Neural crest cell (in vitro differentiated cells): ENCODE data around the gene SEC22B. TPM values are rescaled to one million over a fixed set of nuclear protein-coding genes. Genes with fewer than 3 reads are reported as not detected.
"Not testable (repeated sequence)": the region's sequence is repeated elsewhere in the genome, so short reads cannot be mapped to it uniquely, and the experiment has no call there.

Experiments
- DNase-seq: peaks from one replicate; pipeline ENCODE4 v3.0.0; 2021; ENCODE audit warnings: low read depth, mixed read lengths, low spot score
- H3K27ac Mint-ChIP-seq: one replicate; pipeline ENCODE4 v1.8.0; 2021; ENCODE audit warnings: mild to moderate bottlenecking, mixed read lengths; ENCODE audit not compliant: unreplicated experiment
- H3K27me3 Mint-ChIP-seq: 2 replicates; pipeline ENCODE4 v1.8.0; 2021; ENCODE audit warnings: low read depth, mild to moderate bottlenecking, mixed read lengths
- H3K36me3 Mint-ChIP-seq: 2 replicates; pipeline ENCODE4 v1.8.0; 2021; ENCODE audit warnings: low read depth, mild to moderate bottlenecking, mixed read lengths
- H3K4me1 Mint-ChIP-seq: 2 replicates; pipeline ENCODE4 v1.8.0; 2021; ENCODE audit warnings: mixed read lengths
- H3K4me3 Mint-ChIP-seq: one replicate; pipeline ENCODE4 v1.8.0; 2021; ENCODE audit warnings: mild to moderate bottlenecking, mixed read lengths
- H3K9me3 Mint-ChIP-seq: 2 replicates; pipeline ENCODE4 v1.8.0; 2021; ENCODE audit warnings: mixed read lengths
- total RNA-seq: library from RNA; stranded (reverse); gene quantifications from 2 replicates; pipeline ENCODE4 v1.2.1, GENCODE V29; 2021
- TF ChIP-seq, protein P1 (sequence below): fragments of 200-600 bp; sonication (generic); conservative IDR thresholded peaks from 2 replicates; pipeline ENCODE4 v1.5.0; 2021; ENCODE audit warnings: antibody characterized with exemption, mild to moderate bottlenecking

The SEC22B gene
- total RNA-seq, 1 donor from 2014 or later: 18.9 TPM

DNA sequence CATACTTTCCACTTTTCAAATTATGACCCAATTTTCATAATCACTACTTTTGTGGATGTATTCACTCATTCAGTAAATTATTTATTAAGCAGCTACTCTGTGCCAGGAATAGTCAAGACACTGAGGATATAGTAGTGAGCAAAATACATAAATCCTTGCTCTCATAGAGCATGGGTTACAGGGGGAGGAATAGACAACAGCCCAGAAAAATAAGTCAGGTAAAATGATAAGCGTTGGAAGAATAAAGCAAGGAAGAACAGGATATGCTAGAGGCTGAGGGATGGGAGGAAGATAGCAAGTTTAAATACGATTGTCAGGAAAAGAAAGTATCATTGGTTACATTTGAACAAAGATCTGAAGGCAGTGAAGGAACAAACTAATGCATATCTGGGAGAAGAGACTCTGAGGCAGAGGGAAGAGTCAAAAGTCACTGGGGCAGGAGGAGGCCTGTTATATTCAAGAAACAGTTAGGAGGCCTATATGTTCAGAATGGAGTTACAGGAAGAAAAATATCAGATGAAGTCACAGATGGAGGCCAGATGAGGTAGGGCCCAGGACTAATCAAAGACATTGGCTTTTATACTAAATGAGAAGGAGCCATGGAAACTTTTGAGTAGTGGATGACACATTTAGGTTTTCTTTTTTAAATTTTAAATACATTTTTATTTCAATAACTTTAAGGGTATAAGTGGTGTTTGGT lies 42.9 kb downstream of the SEC22B start:
- Mint-ChIP-seq H3K36me3 (no peaks in the 10 kb centered on the region), H3K9me3 (no peaks in the 10 kb centered on the region), H3K4me3 (no peak overlapping the region), H3K4me1 (no peaks in the 10 kb centered on the region), H3K27ac (no peak overlapping the region), H3K27me3 (peaks cover 3% of the 10 kb centered on the region)
- TF ChIP-seq, protein P1, sequence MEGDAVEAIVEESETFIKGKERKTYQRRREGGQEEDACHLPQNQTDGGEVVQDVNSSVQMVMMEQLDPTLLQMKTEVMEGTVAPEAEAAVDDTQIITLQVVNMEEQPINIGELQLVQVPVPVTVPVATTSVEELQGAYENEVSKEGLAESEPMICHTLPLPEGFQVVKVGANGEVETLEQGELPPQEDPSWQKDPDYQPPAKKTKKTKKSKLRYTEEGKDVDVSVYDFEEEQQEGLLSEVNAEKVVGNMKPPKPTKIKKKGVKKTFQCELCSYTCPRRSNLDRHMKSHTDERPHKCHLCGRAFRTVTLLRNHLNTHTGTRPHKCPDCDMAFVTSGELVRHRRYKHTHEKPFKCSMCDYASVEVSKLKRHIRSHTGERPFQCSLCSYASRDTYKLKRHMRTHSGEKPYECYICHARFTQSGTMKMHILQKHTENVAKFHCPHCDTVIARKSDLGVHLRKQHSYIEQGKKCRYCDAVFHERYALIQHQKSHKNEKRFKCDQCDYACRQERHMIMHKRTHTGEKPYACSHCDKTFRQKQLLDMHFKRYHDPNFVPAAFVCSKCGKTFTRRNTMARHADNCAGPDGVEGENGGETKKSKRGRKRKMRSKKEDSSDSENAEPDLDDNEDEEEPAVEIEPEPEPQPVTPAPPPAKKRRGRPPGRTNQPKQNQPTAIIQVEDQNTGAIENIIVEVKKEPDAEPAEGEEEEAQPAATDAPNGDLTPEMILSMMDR: no peak
- DNase-seq: no peak

DNA sequence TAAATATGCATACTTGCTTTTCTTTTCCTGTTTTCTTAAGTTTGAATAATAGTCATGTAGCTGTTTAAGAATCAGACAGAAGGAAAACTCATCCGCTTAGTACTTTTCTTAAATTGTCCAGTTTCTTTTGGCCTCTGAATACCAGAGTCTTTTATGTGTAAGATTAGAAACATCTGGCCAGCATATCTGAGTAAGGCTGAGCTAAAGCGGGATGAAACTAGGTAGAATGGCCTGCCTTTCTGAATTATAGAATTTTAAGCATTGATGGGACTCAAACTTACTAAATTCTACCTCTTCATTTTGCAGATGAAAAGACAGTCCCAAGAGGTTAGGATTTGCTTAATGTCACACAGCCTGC lies 43.9 kb downstream of the SEC22B start:
- H3K36me3 Mint-ChIP-seq, H3K27me3 Mint-ChIP-seq, H3K27ac Mint-ChIP-seq, H3K4me3 Mint-ChIP-seq, DNase-seq, H3K4me1 Mint-ChIP-seq, H3K9me3 Mint-ChIP-seq: not testable (repeated sequence)

DNA sequence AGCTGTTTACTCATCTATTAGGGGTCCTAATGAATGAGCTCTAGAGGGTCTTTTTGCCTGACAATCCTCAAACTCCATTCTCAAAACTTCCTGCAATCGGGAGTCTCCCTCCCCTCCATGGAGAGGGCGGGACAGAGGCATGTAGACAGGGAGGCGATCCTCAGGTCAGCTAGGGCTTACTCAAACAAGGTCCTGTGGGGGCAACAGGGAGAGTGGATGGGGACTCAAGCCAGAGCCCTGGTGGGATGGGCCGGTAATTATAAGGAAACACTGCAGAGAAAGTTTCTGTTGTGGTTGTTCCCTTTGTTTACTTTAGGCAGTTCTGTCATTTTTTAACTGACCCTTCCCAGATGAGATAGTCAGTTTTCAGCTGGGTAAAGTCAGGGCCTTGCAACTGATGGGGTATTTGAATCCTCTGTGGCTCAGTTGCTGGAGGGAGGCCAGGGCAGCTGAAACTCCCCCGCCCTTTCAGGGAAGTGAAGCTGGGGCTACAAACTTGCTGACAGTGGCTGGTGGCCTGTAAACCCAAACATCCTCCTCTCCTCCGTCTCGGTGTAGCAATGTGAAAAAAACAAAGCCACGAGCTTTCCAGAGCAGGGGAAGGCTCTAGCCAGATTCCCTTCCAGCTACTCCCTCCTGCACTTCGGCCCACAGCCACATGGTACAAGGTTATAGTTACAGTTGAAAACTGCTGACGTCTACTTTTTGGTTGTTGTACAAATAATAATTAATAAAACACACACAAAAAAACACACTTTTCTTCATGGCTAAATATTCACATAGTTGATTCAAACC lies 44.5 kb downstream of the SEC22B start:
- H3K27me3 Mint-ChIP-seq, H3K4me1 Mint-ChIP-seq, H3K9me3 Mint-ChIP-seq, H3K36me3 Mint-ChIP-seq, H3K27ac Mint-ChIP-seq, DNase-seq, H3K4me3 Mint-ChIP-seq: not testable (repeated sequence)

DNA sequence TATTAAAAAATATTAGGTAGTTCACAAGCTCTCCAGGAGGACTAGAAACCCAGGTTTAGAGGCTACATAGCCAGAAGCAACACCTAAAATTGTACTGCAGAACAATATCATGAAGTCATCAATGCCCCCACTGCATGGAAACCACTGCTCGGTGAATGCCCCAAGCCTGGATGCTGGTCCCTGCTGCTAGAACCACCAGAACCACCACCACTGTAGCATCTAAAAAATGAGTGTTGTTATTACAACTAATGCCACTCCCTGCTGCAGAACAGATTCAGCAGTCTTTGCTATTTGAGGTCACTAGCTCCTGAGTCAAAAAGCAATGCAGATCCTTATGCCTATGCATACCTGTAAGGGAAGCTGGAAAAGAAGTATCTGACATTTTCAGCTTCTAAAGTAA lies 48.4 kb downstream of the SEC22B start:
- H3K4me1 Mint-ChIP-seq, H3K27ac Mint-ChIP-seq, H3K9me3 Mint-ChIP-seq, H3K36me3 Mint-ChIP-seq, H3K27me3 Mint-ChIP-seq, H3K4me3 Mint-ChIP-seq, DNase-seq: not testable (repeated sequence)

DNA sequence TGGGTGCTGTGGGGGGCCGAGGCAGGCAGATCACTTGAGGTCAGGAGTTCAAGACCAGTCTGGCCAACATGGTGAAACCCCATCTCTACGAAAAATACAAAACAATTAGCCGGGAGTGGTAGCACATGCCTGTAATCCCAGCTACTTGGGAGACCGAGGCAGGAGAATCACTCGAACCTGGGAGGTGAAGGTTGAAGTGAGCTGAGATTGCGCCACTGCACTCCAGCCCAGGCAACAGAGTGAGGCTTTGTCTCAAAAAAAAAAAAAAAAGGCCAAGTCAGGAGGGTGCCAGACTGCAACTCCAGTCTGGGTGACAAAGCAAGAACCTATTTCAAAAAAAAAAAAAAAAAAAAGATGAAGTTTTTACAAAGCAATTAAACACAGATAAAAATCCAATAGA lies 50.1 kb downstream of the SEC22B start:
- H3K27ac Mint-ChIP-seq, DNase-seq, H3K4me1 Mint-ChIP-seq, H3K36me3 Mint-ChIP-seq, H3K4me3 Mint-ChIP-seq, H3K9me3 Mint-ChIP-seq, H3K27me3 Mint-ChIP-seq: not testable (repeated sequence)

DNA sequence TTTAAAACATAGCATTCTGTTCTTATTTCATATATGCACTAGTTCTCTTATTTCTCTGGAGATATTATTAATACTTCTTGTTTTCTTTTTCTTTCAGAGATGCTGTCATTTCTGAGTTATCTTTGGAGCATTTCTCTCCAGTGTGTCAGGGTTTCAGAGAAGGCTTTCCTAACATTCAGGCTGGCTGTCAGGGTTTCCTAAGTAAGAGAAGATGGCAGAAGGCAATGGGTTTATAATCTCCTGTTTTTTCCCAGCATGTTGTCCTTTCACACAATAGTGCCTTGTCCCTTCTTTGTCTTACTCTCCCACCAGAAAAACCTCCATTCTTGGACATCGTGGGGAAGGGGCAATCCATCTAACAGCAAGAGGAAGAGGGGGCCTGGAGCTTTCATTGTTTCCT lies 51.7 kb downstream of the SEC22B start:
- not testable (repeated sequence) for H3K4me1 Mint-ChIP-seq, H3K36me3 Mint-ChIP-seq, H3K27me3 Mint-ChIP-seq, H3K4me3 Mint-ChIP-seq, DNase-seq, H3K9me3 Mint-ChIP-seq, H3K27ac Mint-ChIP-seq

DNA sequence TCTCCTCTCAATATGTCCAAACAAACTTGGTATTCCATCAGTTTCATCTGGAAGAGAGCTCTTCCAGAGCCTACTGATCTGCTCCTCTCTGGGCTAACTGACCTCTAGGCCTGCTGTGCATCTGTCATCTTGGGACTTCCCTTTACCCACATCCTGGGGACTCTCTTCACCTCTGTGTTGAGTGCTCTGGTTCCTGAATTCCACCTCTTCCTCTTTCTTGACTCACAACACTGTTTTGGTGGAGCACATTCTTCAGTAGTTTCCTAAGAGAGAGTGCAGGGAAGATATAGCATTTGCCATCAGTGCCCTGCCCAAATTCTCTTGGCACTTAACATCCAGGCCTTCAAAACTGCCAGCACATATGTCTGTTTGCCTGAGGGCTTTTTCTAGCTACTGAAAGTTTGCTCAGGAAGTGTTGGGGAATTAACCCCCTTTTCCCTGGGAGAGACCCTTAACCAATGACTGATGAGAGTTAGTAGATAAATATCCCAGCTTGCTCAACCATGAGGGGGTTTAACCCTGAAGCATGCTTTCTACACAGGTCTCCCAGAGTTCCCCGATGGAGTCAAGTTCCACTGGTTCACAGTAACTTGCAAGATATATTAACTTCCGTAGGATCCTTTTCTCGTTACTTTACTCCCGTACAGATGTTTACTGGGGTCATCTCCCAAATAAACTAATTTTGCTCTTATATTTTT lies 52.4 kb downstream of the SEC22B start:
- not testable (repeated sequence) for H3K27ac Mint-ChIP-seq, DNase-seq, H3K27me3 Mint-ChIP-seq, H3K4me3 Mint-ChIP-seq, H3K4me1 Mint-ChIP-seq, H3K9me3 Mint-ChIP-seq, H3K36me3 Mint-ChIP-seq

DNA sequence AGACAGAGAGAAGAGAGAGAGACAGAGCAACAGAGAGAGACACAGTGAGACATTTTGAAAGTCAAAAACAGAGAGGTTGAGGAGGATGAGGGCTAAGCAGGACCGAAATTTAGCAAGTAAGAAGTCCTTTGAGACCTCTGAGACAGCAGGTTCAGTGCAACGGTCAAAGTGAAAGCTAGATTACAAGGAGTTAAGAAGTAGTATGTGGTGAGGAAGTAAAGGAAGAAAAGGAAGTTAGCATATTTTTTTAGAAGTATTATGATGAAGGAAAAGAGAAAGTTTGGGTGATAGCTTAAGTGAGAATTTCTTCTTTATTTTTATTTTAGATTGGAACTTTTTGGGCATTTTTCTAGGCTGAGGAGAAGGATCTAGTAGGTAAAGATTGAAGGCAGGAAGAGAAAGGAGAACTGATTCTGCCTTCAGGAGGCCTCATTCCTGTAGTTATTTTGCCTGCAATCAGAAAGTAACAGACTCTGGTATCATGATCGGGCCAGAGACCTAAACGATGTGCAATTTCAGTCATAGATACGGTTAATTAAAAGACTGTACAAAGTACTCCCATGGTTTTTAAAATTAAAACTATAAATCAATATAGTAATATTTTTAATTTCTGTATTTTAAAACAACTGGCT lies 53.9 kb downstream of the SEC22B start:
- H3K4me3 Mint-ChIP-seq, H3K27ac Mint-ChIP-seq, H3K9me3 Mint-ChIP-seq, H3K4me1 Mint-ChIP-seq, DNase-seq, H3K27me3 Mint-ChIP-seq, H3K36me3 Mint-ChIP-seq: not testable (repeated sequence)

DNA sequence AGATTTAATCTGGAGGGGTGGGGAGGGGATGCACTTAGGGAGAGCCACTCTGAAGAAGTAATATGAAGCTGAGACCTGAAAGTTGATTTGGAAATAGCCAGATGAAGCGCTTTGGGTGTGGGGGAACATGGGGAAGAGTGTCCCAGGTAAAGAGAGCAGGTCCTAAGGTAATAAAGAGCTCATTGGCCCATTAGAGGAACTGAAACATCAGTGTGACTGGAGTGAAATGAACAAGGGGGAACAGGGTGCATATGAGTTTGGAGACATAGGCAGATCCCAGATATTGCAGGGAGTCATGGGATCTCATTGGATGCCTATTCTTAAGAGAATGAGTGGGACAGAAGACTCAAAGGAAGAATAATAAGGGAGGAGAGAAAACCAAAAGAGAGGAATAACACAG lies 54.5 kb downstream of the SEC22B start:
- not testable (repeated sequence) for H3K36me3 Mint-ChIP-seq, H3K27ac Mint-ChIP-seq, H3K9me3 Mint-ChIP-seq, H3K4me3 Mint-ChIP-seq, H3K4me1 Mint-ChIP-seq, H3K27me3 Mint-ChIP-seq, DNase-seq

DNA sequence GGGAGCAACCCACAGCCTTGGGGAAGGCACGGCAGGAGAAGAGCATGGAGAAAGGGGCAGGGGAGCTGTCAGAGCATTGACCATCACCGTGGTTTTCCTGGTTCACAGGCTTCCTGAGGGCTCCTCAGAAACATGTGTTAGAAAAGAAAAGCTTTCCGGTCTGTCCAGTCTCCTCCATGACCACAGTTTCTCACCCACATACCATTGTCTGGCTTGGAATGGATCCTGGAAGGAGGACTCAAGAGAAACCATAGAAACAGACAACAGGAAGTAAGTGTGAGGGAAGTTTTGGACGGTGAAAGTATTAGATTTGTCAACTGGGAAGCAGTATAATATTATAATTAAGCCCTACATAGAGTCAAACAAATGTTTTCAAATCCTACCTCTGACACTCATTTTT lies 55.8 kb downstream of the SEC22B start:
- not testable (repeated sequence) for H3K27me3 Mint-ChIP-seq, H3K9me3 Mint-ChIP-seq, H3K4me1 Mint-ChIP-seq, H3K4me3 Mint-ChIP-seq, H3K36me3 Mint-ChIP-seq, H3K27ac Mint-ChIP-seq, DNase-seq

DNA sequence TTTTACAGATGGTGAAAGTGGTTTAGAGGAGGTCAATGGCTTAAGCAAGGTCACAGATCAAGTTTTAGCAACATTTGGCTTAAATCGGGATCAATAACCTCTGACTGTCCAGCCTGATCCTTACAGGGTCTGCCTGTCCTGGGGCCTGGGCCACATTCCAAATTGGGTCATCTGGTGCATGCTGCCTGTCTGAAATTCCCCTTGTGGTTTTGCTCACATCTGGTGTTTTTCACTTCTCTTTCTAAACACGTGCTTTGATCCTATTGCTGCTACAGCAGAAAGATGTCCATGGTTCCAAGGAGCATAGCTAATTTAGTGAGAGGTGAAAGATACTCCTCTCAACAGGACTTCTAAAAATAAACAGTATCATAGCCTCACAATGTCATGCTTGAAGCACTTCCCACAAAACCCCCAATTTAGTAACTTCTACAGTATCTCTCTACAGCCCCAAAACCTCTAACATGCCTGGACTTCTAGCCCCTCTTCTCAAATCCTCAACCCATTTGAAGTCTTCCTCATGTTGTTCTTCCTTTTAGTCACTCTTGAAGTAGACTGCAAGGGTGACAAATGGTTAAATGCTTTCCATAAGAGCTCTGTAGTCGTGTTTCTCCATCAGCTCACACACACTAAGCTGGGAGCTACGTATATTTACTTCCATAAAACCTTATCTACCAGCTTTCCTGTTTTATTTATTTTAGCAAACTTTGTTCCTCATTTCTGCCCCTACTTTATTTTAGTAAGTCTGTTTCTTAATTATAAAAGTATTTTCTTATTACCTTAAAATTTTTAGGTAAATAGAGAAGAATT lies 58.7 kb downstream of the SEC22B start:
- not testable (repeated sequence) for H3K36me3 Mint-ChIP-seq, H3K9me3 Mint-ChIP-seq, H3K27me3 Mint-ChIP-seq, H3K4me1 Mint-ChIP-seq, DNase-seq, H3K4me3 Mint-ChIP-seq, H3K27ac Mint-ChIP-seq

DNA sequence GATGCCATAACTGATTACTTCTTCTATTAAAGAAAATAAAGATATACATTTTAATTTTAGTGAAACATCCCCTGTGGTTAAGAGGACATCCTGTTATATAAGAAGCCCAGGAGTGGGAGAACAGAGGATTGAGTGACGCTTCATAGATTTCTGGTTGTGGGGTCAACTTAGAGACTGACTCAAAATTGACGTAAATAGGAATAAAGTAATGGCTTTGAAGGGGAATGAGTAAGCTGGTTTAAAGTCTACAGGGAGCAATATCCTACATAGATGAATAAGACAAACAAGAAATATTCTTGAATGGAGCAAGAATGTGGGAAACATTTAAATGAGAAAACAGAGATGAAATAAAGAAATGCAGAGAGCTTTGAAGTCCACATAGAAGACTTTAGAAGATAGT lies 60.2 kb downstream of the SEC22B start:
- H3K36me3 Mint-ChIP-seq, DNase-seq, H3K4me1 Mint-ChIP-seq, H3K27me3 Mint-ChIP-seq, H3K9me3 Mint-ChIP-seq, H3K4me3 Mint-ChIP-seq, H3K27ac Mint-ChIP-seq: not testable (repeated sequence)
